GM19043 (cell line): Measurements from ENCODE around the gene SDF4.

Source experiments
- ATAC-seq: cut with Tn5 transposase; IDR thresholded peaks from one replicate; pipeline ENCODE4 v1.9.1; 2021; ENCODE audit warnings: low read depth; ENCODE audit not compliant: unreplicated experiment

The SDF4 gene

DNA sequence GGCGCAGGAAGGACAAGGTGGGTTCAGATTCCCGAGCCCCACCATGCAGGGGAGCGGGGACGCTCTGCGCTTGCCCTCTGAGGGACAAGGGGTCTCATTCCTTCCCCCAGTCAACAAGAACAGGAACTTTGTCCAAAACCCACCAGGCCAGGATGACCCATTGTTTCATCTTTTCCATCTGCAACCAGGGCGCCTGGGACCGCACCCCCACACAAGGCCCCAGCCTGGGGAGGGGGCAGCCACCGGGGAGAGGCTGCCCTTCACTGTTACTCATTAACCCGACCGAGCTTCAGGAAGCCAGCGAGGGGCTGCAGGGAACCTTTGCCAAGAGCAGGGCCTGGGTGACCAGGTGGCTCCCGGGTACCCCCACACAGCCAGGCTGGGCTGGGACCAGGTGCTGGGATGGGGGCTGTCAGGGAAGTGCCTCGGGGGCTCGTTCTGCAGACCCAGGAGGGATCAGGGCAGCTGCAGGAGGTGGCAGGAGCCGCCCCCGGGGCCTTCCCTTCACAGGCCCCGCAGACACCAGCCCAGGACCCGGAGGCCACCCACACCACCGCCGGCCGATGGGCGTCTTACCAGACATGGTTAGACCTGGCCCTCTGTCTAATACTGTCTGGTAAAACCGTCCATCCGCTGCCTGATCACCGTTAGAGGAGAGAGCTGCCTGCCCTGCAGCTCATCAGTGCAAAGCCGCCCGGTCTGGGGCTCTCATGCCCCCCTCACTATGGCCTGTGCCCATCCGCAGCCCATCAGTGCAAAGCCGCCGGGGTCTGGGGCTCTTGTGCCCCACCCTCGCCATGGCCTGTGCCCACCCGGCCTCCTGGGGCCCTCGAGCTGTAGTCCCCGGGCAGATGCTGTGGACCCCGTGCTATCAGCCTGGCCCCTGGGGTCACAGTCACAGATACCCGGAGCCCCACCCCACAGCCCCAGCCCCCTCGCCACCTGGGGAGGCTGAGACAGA, 63.1 kb downstream of the SDF4 start:
- no peak for ATAC-seq

DNA sequence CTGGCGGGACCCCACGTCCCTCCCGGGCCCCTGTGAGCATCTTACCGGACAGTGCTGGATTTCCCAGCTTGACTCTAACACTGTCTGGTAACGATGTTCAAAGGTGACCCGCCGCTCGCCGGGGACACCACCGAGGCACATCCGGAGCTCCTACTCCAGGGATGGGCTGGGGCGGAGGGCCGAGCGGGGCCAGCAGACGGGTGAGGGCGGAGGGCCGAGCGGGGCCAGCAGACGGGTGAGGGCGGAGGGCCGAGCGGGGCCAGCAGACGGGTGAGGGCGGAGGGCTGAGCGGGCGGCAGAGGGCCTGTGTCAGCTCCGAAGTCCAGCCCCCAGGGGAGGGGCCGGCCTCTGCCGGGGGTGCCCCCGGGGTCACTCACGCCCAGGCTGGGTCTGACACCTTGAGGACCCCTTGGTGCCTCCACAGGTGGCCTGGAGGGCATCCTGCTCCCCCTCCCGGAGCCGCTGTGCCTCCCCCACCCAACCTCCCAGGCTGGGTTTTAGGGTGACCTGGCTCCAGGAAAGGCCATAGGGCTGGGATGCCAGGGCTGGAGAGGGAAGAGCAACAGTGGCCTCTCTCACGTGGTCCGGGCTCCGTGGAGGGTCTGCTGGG, 63.9 kb downstream of the SDF4 start:
- no peak for ATAC-seq

DNA sequence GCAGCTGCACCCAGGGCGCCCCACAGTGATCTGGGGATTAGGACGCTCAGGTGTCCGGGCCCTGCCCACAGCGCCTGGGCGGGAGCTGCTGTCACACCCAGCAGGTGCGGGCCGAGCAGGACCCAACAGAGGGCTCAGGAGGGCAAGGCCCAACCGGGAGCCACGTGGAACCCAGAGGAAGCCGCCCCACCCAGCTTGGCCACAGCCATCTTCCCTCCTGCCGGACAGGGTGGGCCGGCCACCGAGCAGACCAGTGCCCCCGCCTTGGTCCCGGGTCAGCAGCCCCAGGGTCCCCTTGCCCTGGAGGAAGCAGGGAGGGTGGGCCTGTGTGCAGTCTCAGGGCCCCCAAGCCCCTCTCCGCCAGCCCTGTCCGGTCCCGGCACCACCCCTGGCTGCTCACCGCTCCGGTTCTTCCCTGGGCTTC, 64.4 kb downstream of the SDF4 start:
- ATAC-seq, result no peak
